ENCODE data around the gene ANKRD35. TPM values are rescaled to one million over a fixed set of nuclear protein-coding genes. Genes with fewer than 3 reads are reported as not detected.
A peak's percentile ranks its signal among the peaks of the same experiment; 100 is the strongest.

ANKRD35 gene
- total and polyA plus RNA-seq, 9 of the 15 experiments (the other 6 are each of a cell fraction or from before 2014, with no cell fraction given), result 0.07 to 0.14 (median 0.07) TPM; not detected in 5

DNA sequence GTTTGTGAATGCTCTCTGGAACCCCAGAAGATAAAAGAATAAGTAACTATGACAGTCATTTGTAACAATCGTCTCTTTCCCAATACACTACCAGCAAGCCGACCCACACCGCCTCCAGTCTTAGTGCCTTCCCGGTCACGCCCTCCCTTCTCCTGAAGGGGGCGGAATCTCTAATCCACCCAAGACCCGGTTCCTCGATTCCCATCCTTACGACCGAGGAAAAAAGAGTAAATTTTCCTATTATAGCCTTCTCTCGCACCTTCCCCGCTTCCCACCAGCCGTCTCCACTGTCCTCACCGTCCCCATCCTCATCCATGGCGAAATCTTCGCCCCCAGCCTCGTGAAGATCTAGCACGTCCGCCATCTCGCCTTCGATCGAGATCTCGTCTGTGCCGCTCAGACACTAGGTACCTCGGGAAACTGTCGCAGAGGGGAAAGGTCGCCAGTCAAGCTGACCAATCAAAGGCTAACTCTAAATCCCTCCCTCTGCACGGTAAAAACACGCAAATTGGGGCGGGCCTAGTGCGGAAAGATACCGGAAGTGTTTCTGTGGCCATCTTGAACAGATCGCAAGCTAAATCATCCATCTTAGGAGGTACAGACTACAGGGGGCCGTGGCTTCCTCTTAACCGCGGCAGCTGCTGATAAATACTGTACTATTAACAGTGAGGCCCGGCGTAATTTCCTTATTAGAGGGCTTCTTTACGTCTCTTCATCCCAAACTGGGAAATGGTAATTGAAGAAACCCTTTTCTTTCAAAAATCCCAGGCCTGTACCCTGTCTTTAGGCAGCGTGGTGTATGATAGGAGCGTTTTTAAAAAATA is 41.6 kb upstream of the ANKRD35 start, which contains the start of gene RBM8A (continued):
- TF ChIP-seq, protein P1, sequence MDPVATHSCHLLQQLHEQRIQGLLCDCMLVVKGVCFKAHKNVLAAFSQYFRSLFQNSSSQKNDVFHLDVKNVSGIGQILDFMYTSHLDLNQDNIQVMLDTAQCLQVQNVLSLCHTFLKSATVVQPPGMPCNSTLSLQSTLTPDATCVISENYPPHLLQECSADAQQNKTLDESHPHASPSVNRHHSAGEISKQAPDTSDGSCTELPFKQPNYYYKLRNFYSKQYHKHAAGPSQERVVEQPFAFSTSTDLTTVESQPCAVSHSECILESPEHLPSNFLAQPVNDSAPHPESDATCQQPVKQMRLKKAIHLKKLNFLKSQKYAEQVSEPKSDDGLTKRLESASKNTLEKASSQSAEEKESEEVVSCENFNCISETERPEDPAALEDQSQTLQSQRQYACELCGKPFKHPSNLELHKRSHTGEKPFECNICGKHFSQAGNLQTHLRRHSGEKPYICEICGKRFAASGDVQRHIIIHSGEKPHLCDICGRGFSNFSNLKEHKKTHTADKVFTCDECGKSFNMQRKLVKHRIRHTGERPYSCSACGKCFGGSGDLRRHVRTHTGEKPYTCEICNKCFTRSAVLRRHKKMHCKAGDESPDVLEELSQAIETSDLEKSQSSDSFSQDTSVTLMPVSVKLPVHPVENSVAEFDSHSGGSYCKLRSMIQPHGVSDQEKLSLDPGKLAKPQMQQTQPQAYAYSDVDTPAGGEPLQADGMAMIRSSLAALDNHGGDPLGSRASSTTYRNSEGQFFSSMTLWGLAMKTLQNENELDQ (CRISPR knock-in tag; IDR thresholded peaks at IDR 0.05; ENCODE audit: borderline replicate concordance), result 0 out of 2 replicates have a peak, but pooled peaks have one; percentile 72
- TF ChIP-seq, protein P2, sequence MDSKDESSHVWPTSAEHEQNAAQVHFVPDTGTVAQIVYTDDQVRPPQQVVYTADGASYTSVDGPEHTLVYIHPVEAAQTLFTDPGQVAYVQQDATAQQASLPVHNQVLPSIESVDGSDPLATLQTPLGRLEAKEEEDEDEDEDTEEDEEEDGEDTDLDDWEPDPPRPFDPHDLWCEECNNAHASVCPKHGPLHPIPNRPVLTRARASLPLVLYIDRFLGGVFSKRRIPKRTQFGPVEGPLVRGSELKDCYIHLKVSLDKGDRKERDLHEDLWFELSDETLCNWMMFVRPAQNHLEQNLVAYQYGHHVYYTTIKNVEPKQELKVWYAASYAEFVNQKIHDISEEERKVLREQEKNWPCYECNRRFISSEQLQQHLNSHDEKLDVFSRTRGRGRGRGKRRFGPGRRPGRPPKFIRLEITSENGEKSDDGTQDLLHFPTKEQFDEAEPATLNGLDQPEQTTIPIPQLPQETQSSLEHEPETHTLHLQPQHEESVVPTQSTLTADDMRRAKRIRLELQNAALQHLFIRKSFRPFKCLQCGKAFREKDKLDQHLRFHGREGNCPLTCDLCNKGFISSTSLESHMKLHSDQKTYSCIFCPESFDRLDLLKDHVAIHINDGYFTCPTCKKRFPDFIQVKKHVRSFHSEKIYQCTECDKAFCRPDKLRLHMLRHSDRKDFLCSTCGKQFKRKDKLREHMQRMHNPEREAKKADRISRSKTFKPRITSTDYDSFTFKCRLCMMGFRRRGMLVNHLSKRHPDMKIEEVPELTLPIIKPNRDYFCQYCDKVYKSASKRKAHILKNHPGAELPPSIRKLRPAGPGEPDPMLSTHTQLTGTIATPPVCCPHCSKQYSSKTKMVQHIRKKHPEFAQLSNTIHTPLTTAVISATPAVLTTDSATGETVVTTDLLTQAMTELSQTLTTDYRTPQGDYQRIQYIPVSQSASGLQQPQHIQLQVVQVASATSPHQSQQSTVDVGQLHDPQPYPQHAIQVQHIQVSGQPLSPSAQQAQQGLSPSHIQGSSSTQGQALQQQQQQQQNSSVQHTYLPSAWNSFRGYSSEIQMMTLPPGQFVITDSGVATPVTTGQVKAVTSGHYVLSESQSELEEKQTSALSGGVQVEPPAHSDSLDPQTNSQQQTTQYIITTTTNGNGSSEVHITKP (IDR thresholded peaks at IDR 0.05; ENCODE audit: partially characterized antibody), result peak; percentile 47
- peak; percentile 62 for TF ChIP-seq NCOR1 (IDR thresholded peaks at IDR 0.05)
- no peak for TF ChIP-seq MECOM (CRISPR knock-in tag; IDR thresholded peaks at IDR 0.05)
- peak; percentile 50 to 77 for TF ChIP-seq MAZ (CRISPR knock-in tag; conservative IDR thresholded peaks at IDR 0.05 in 1 of 2, IDR thresholded peaks at IDR 0.05 in 1 of 2)
- no peak for TF ChIP-seq SOX6 (IDR thresholded peaks at IDR 0.05)
- TF ChIP-seq, protein P3, sequence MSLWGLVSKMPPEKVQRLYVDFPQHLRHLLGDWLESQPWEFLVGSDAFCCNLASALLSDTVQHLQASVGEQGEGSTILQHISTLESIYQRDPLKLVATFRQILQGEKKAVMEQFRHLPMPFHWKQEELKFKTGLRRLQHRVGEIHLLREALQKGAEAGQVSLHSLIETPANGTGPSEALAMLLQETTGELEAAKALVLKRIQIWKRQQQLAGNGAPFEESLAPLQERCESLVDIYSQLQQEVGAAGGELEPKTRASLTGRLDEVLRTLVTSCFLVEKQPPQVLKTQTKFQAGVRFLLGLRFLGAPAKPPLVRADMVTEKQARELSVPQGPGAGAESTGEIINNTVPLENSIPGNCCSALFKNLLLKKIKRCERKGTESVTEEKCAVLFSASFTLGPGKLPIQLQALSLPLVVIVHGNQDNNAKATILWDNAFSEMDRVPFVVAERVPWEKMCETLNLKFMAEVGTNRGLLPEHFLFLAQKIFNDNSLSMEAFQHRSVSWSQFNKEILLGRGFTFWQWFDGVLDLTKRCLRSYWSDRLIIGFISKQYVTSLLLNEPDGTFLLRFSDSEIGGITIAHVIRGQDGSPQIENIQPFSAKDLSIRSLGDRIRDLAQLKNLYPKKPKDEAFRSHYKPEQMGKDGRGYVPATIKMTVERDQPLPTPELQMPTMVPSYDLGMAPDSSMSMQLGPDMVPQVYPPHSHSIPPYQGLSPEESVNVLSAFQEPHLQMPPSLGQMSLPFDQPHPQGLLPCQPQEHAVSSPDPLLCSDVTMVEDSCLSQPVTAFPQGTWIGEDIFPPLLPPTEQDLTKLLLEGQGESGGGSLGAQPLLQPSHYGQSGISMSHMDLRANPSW (CRISPR knock-in tag; IDR thresholded peaks at IDR 0.05), result peak; percentile 85; the same call in 1 of the 2 replicates
- peak; percentile 57; the same call in 1 of the 2 replicates for TF ChIP-seq RB1 (IDR thresholded peaks at IDR 0.05; ENCODE audit: low read depth)
- TF ChIP-seq, protein P4, sequence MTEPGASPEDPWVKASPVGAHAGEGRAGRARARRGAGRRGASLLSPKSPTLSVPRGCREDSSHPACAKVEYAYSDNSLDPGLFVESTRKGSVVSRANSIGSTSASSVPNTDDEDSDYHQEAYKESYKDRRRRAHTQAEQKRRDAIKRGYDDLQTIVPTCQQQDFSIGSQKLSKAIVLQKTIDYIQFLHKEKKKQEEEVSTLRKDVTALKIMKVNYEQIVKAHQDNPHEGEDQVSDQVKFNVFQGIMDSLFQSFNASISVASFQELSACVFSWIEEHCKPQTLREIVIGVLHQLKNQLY (CRISPR knock-in tag; conservative IDR thresholded peaks at IDR 0.05), result 0 out of 4 replicates have a peak, but pooled peaks of 1 of the 2 experiments have one; percentile 58
- peak; percentile 80 for TF ChIP-seq GATA2 (CRISPR knock-in tag; IDR thresholded peaks at IDR 0.05)
- no peak for TF ChIP-seq SRSF3 (IDR thresholded peaks at IDR 0.05; ENCODE audit: insufficient read depth, low read length)
- peak; percentile 96 for TF ChIP-seq HDAC2 (IDR thresholded peaks at IDR 0.05)
- TF ChIP-seq, protein P5, sequence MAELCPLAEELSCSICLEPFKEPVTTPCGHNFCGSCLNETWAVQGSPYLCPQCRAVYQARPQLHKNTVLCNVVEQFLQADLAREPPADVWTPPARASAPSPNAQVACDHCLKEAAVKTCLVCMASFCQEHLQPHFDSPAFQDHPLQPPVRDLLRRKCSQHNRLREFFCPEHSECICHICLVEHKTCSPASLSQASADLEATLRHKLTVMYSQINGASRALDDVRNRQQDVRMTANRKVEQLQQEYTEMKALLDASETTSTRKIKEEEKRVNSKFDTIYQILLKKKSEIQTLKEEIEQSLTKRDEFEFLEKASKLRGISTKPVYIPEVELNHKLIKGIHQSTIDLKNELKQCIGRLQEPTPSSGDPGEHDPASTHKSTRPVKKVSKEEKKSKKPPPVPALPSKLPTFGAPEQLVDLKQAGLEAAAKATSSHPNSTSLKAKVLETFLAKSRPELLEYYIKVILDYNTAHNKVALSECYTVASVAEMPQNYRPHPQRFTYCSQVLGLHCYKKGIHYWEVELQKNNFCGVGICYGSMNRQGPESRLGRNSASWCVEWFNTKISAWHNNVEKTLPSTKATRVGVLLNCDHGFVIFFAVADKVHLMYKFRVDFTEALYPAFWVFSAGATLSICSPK (IDR thresholded peaks at IDR 0.05; ENCODE audit: borderline replicate concordance), result peak; percentile 66; the same call in 1 of the 2 replicates
- peak; percentile 82 for TF ChIP-seq SP1 (CRISPR knock-in tag; IDR thresholded peaks at IDR 0.05)
- TF ChIP-seq SUPT5H (IDR thresholded peaks at IDR 0.05), result peak; percentile 100
